ENCODE measurements around the gene RCOR2.
A peak's percentile ranks its signal among the peaks of the same experiment; 100 is the strongest.
"Not testable (repeated sequence)": the region's sequence is repeated elsewhere in the genome, so short reads cannot be mapped to it uniquely, and the experiment has no call there.

RCOR2 gene

GRCh38 chr11:63916837-63917691, at the start of gene RCOR2:
Gene RCOR2, minus strand, starts transcription at chr11:63917164. Its CDS starts 708 bp downstream, at chr11:63916456.
- peak; percentile 32 to 56 (median 43) for DNase-seq

GRCh38 chr11:63966444-63966843, 49.5 kb upstream of the RCOR2 start:
- DNase-seq: no peak

GRCh38 chr11:63963895-63964294, 46.9 kb upstream of the RCOR2 start:
- DNase-seq: not testable (repeated sequence)

GRCh38 chr11:63961608-63962412, 44.8 kb upstream of the RCOR2 start:
- DNase-seq: no peak

- no peak for DNase-seq
Measured at GRCh38 chr11:63958008-63958407, 41.0 kb upstream of the RCOR2 start.

- no peak for DNase-seq
Measured at GRCh38 chr11:63952570-63952969, 35.6 kb upstream of the RCOR2 start.

GRCh38 chr11:63951779-63952536, 35.0 kb upstream of the RCOR2 start:
- peak in 1 of 6 experiments; percentile 10 for DNase-seq

- peak; percentile 5 to 59 (median 34) for DNase-seq
Measured at GRCh38 chr11:63945477-63946163, 28.7 kb upstream of the RCOR2 start.

- DNase-seq: no peak
Measured at GRCh38 chr11:63944987-63945386, 28.0 kb upstream of the RCOR2 start.

- DNase-seq: no peak
Measured at GRCh38 chr11:63942803-63943202, 25.8 kb upstream of the RCOR2 start.

GRCh38 chr11:63941901-63942300, 24.9 kb upstream of the RCOR2 start:
- no peak for DNase-seq

- DNase-seq: no peak
Measured at GRCh38 chr11:63940786-63941185, 23.8 kb upstream of the RCOR2 start.

GRCh38 chr11:63939397-63939891, 22.5 kb upstream of the RCOR2 start:
- DNase-seq: peak in 1 of 6 experiments; percentile 24

GRCh38 chr11:63938479-63939396, 21.8 kb upstream of the RCOR2 start, which contains the start of gene NAA40:
Gene NAA40, plus strand, starts transcription at chr11:63939002. Its CDS starts 95 bp downstream, at chr11:63939097.
- DNase-seq: peak; percentile 71 to 91 (median 84)

- peak in 1 of 6 experiments; percentile 12 for DNase-seq
Measured at GRCh38 chr11:63937713-63938478, 20.9 kb upstream of the RCOR2 start.

GRCh38 chr11:63933459-63933858, 16.5 kb upstream of the RCOR2 start:
- no peak for DNase-seq

GRCh38 chr11:63931876-63932275, 14.9 kb upstream of the RCOR2 start:
- no peak for DNase-seq

- no peak for DNase-seq
Measured at GRCh38 chr11:63931045-63931444, 14.1 kb upstream of the RCOR2 start.

GRCh38 chr11:63929616-63930015, 12.7 kb upstream of the RCOR2 start:
- no peak for DNase-seq

- no peak for DNase-seq
Measured at GRCh38 chr11:63923319-63923718, 6.4 kb upstream of the RCOR2 start.

Data from stimulated activated naive CD4-positive, alpha-beta T cell (primary cell).